Measurements from ENCODE around the gene SMARCA4.

DNA sequence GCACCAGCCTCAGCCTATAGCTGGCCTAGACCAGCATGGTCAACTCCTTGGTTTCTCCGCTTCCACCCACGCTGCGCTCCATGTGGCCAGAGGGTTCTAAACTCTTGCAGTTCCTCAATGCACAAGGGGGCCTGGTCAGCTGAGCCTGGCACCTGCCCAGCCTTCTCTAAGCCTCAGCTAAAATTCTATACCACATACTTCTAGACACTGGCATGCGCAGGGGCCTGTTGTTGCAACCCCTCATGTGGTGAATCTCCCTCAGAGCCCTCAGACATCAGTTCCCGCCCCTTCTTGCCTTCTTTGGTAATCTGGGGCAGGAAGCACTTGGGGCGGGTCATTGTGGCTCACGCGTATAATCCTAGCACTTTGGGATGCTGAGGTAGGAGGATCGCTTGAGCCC lies 108.7 kb downstream of the SMARCA4 start:
- TF ChIP-seq CTCF (IDR thresholded peaks at IDR 0.05) (no peak), POLR2A (IDR thresholded peaks at IDR 0.05) (no peak)
